ENCODE data around the gene TSPAN15.

Gene TSPAN15

GRCh38 chr10:69466158-69466490 lies 14.9 kb downstream of the TSPAN15 start:
- no peak overlapping the region for H3K4me2 ChIP-seq (ENCODE audit: low read depth, low read length, poor library complexity, severe bottlenecking)
- no peaks in the 10 kb centered on the region for H3F3A ChIP-seq (ENCODE audit: insufficient read depth)
- H3K27ac ChIP-seq (ENCODE audit: low read depth, low read length): no peak overlapping the region
- H4K20me1 ChIP-seq (ENCODE audit: low read depth, low read length): no peaks in the 10 kb centered on the region
- H3K9me2 ChIP-seq (replicated peaks; ENCODE audit: insufficient read depth, low read length): no peaks in the 10 kb centered on the region
- no peak for TF ChIP-seq EZH2phosphoT487 (conservative IDR thresholded peaks at IDR 0.05; ENCODE audit: low read length)
- no peak for TF ChIP-seq CTCF (IDR thresholded peaks at IDR 0.05; ENCODE audit: insufficient read depth, low read length, poor library complexity, severe bottlenecking)
- H3K9me3 ChIP-seq (ENCODE audit: insufficient read depth, low read length): no peaks in the 10 kb centered on the region
- H3K9ac ChIP-seq (ENCODE audit: low read length): no peak overlapping the region
- no peaks in the 10 kb centered on the region for H3K79me2 ChIP-seq (ENCODE audit: insufficient read depth, low read length)
- H3K36me3 ChIP-seq (ENCODE audit: low read length): no peaks in the 10 kb centered on the region
- no peak overlapping the region for H3K4me3 ChIP-seq (ENCODE audit: insufficient read depth, low read length, poor library complexity, severe bottlenecking)
- H2AFZ ChIP-seq (ENCODE audit: low read depth, low read length, severe bottlenecking): no peak overlapping the region
- H3K27me3 ChIP-seq (ENCODE audit: low read length): no peaks in the 10 kb centered on the region

GRCh38 chr10:69466689-69467088 lies 15.4 kb downstream of the TSPAN15 start:
- Histone ChIP-seq H3K36me3 (ENCODE audit: low read length) (no peaks in the 10 kb centered on the region), H3K27me3 (ENCODE audit: low read length) (no peaks in the 10 kb centered on the region)
- TF ChIP-seq CTCF (IDR thresholded peaks at IDR 0.05; ENCODE audit: insufficient read depth, low read length, poor library complexity, severe bottlenecking): no peak

GRCh38 chr10:69467928-69468750 lies 16.9 kb downstream of the TSPAN15 start:
- Histone ChIP-seq H3K27me3 (ENCODE audit: low read length) (no peaks in the 10 kb centered on the region), H3K4me3 (ENCODE audit: insufficient read depth, low read length, poor library complexity, severe bottlenecking) (no peak overlapping the region), H2AFZ (ENCODE audit: low read depth, low read length, severe bottlenecking) (no peak overlapping the region), H4K20me1 (ENCODE audit: low read depth, low read length) (no peaks in the 10 kb centered on the region), H3F3A (ENCODE audit: insufficient read depth) (no peaks in the 10 kb centered on the region), H3K79me2 (ENCODE audit: insufficient read depth, low read length) (no peaks in the 10 kb centered on the region), H3K4me2 (ENCODE audit: low read depth, low read length, poor library complexity, severe bottlenecking) (no peak overlapping the region), H3K27ac (ENCODE audit: low read depth, low read length) (no peak overlapping the region), H3K9me3 (ENCODE audit: insufficient read depth, low read length) (no peaks in the 10 kb centered on the region), H3K36me3 (ENCODE audit: low read length) (no peaks in the 10 kb centered on the region), H3K9ac (ENCODE audit: low read length) (no peak overlapping the region), H3K9me2 (replicated peaks; ENCODE audit: insufficient read depth, low read length) (no peaks in the 10 kb centered on the region)
- TF ChIP-seq CTCF (IDR thresholded peaks at IDR 0.05; ENCODE audit: insufficient read depth, low read length, poor library complexity, severe bottlenecking) (no peak), EZH2phosphoT487 (conservative IDR thresholded peaks at IDR 0.05; ENCODE audit: low read length) (no peak)

More at GRCh38 chr10:69466689-69467088, 15.4 kb downstream of the TSPAN15 start:
- Histone ChIP-seq H3K4me3 (ENCODE audit: insufficient read depth, low read length, poor library complexity, severe bottlenecking) (no peak overlapping the region), H3F3A (ENCODE audit: insufficient read depth) (no peaks in the 10 kb centered on the region), H2AFZ (ENCODE audit: low read depth, low read length, severe bottlenecking) (no peak overlapping the region), H3K27ac (ENCODE audit: low read depth, low read length) (no peak overlapping the region), H3K9ac (ENCODE audit: low read length) (no peak overlapping the region), H3K9me2 (replicated peaks; ENCODE audit: insufficient read depth, low read length) (no peaks in the 10 kb centered on the region), H3K79me2 (ENCODE audit: insufficient read depth, low read length) (no peaks in the 10 kb centered on the region), H4K20me1 (ENCODE audit: low read depth, low read length) (no peaks in the 10 kb centered on the region), H3K4me2 (ENCODE audit: low read depth, low read length, poor library complexity, severe bottlenecking) (no peak overlapping the region), H3K9me3 (ENCODE audit: insufficient read depth, low read length) (no peaks in the 10 kb centered on the region)

All from SU-DHL-6 (cell line).